Keratinocyte (primary cell): ENCODE measurements around the gene PCDHGC3. TPM values are rescaled to one million over a fixed set of nuclear protein-coding genes. Genes with fewer than 3 reads are reported as not detected.

Experiments
- DNase-seq: peaks from one replicate; pipeline ENCODE4 v3.0.0-alpha.2; 2011; ENCODE audit warnings: low read depth, missing footprints, low spot score
- FAIRE-seq: peaks from 2 replicates; lab custom pipeline; 2011; peaks lifted over from hg19 to GRCh38; lab: Jason Lieb, UNC
- H2AFZ ChIP-seq: 2 replicates; pipeline ENCODE4 v1.6.0; 2012; ENCODE audit warnings: low read length, control low read depth, inconsistent platforms; ENCODE audit not compliant: control insufficient read depth
- H3K27ac ChIP-seq: 2 replicates; pipeline ENCODE4 v1.5.1; 2011; ENCODE audit warnings: low read length; ENCODE audit not compliant: control insufficient read depth, insufficient read depth
- H3K27me3 ChIP-seq: 3 replicates; pipeline ENCODE4 v1.6.0; 2011; ENCODE audit warnings: low read length; ENCODE audit not compliant: control insufficient read depth, insufficient read depth; ENCODE audit errors: extremely low read depth
- H3K36me3 ChIP-seq, 2 experiments: 2 replicates in 1 of 2; 3 replicates in 1 of 2; pipeline ENCODE4 v1.5.1; 2011; ENCODE audit warnings: low read length in 2 of 2, mild to moderate bottlenecking in 1 of 2; ENCODE audit not compliant: control insufficient read depth in 2 of 2, insufficient read depth in 2 of 2; ENCODE audit errors: extremely low read depth in 1 of 2
- H3K4me1 ChIP-seq: 3 replicates; pipeline ENCODE4 v1.5.1; 2011; ENCODE audit warnings: low read length; ENCODE audit not compliant: control insufficient read depth, insufficient read depth; ENCODE audit errors: extremely low read depth
- H3K4me2 ChIP-seq: 3 replicates; pipeline ENCODE4 v1.6.0; 2011; ENCODE audit warnings: low read depth, low read length; ENCODE audit not compliant: control insufficient read depth, insufficient read depth; ENCODE audit errors: extremely low read depth
- H3K4me3 ChIP-seq, 3 experiments: fragments of 200-600 bp in 1 of 3; sonication (generic) in 1 of 3; 2 replicates in 2 of 3; 3 replicates in 1 of 3; pipeline ENCODE4 v1.5.1; 2011 to 2016; ENCODE audit warnings: low read length in 3 of 3, mild to moderate bottlenecking in 3 of 3, control low read depth in 2 of 3, inconsistent platforms in 1 of 3, low read depth in 1 of 3, mixed read lengths in 1 of 3, mixed run types in 1 of 3, moderate library complexity in 1 of 3; ENCODE audit not compliant: control insufficient read depth in 2 of 3, insufficient read depth in 2 of 3; ENCODE audit errors: extremely low read depth in 1 of 3
- H3K79me2 ChIP-seq: 2 replicates; pipeline ENCODE4 v1.6.0; 2012; ENCODE audit warnings: low read length; ENCODE audit not compliant: control insufficient read depth, insufficient read depth
- H3K9ac ChIP-seq: 3 replicates; pipeline ENCODE4 v1.6.0; 2011; ENCODE audit warnings: low read length; ENCODE audit not compliant: control insufficient read depth, insufficient read depth; ENCODE audit errors: extremely low read depth
- H3K9me1 ChIP-seq: 3 replicates; pipeline ENCODE4 v1.6.0; 2011; ENCODE audit warnings: low read length; ENCODE audit not compliant: control insufficient read depth, insufficient read depth; ENCODE audit errors: extremely low read depth
- H3K9me3 ChIP-seq: 2 replicates; pipeline ENCODE4 v1.5.1; 2012; ENCODE audit warnings: low read depth, low read length; ENCODE audit not compliant: control insufficient read depth
- H4K20me1 ChIP-seq: 3 replicates; pipeline ENCODE4 v1.6.0; 2011; ENCODE audit warnings: low read length; ENCODE audit not compliant: control insufficient read depth, insufficient read depth; ENCODE audit errors: extremely low read depth
- CTCF ChIP-seq, 3 experiments: IDR thresholded peaks in 1 of 3; conservative IDR thresholded peaks in 1 of 3; optimal IDR thresholded peaks in 1 of 3; 2 replicates in 2 of 3; 3 replicates in 1 of 3; pipeline versions ENCODE3 to v1.5.1; 2011; ENCODE audit warnings: low read length in 3 of 3, mild to moderate bottlenecking in 3 of 3, moderate library complexity in 2 of 3, control low read depth in 1 of 3, inconsistent platforms in 1 of 3; ENCODE audit not compliant: insufficient read depth in 2 of 3; ENCODE audit errors: extremely low read depth in 1 of 3
- EZH2 ChIP-seq: IDR thresholded peaks from one replicate; pipeline ENCODE4 v1.6.1; 2012; ENCODE audit warnings: inconsistent platforms, mild to moderate bottlenecking, low read length, moderate library complexity
- dilution Hi-C: fragments of 300-500 bp; cut with MboI; formaldehyde crosslinking; loops from one replicate; pipeline ENCODE4 v1.7.0; 2020; ENCODE audit warnings: low sequenced_read_pairs; ENCODE audit not compliant: extremely low pct_ligation_motif_present
- polyA plus RNA-seq, 5 experiments: library from polyadenylated mRNA; depleted of rRNA in 3 of 5; stranded (reverse) in 3 of 5; stranded (forward) in 1 of 5; unstranded in 1 of 5; fragments of >200 nt; gene quantifications; 1 replicate in 1 of 5; 2 replicates in 3 of 5; 3 replicates in 1 of 5; pipeline versions ENCODE4 v1.2.1 to v1.2.3, GENCODE V29; 2011 to 2012; ENCODE audit warnings: missing spikeins in 2 of 5, low read depth in 1 of 5, low replicate concordance in 1 of 5

The PCDHGC3 gene
- polyA plus RNA-seq, 1 donor (not counting 4 experiments of a cell fraction or from before 2014, with no cell fraction given) = 15.2 TPM

GRCh38 chr5:141511771-141512325 is 36.1 kb downstream of the PCDHGC3 start:
- Histone ChIP-seq H3K36me3 (peaks cover 11 to 17% of the 10 kb centered on the region in 2 experiments), H3K4me3 (no peak overlapping the region), H3K27me3 (no peaks in the 10 kb centered on the region), H3K9me3 (no peaks in the 10 kb centered on the region), H3K9ac (no peak overlapping the region), H3K27ac (no peak overlapping the region), H2AFZ (no peak overlapping the region), H4K20me1 (no peaks in the 10 kb centered on the region), H3K9me1 (no peaks in the 10 kb centered on the region), H3K4me2 (peak overlapping the region; percentile 63), H3K79me2 (no peaks in the 10 kb centered on the region), H3K4me1 (peaks cover 39% of the 10 kb centered on the region)
- dilution Hi-C loops = no loop called here
- DNase-seq = no peak
- TF ChIP-seq EZH2 = no peak
- TF ChIP-seq CTCF (optimal IDR thresholded peaks at IDR 0.05 in 1 of 3, IDR thresholded peaks at IDR 0.05 in 1 of 3, conservative IDR thresholded peaks at IDR 0.05 in 1 of 3; ENCODE audit: extremely low read depth in 1 of 3, insufficient read depth in 2 of 3, low read length in 3 of 3) = no peak
- FAIRE-seq = no peak

- FAIRE-seq (peak; percentile 46), DNase-seq (no peak)
- no peaks in the 10 kb centered on the region for H3K9me1 ChIP-seq
- no peaks in the 10 kb centered on the region for H3K27me3 ChIP-seq
- peak overlapping the region; percentile 89 for H3K27ac ChIP-seq
- TF ChIP-seq CTCF (optimal IDR thresholded peaks at IDR 0.05 in 1 of 3, IDR thresholded peaks at IDR 0.05 in 1 of 3, conservative IDR thresholded peaks at IDR 0.05 in 1 of 3; ENCODE audit: extremely low read depth in 1 of 3, insufficient read depth in 2 of 3, low read length in 3 of 3) (peak; percentile 80 to 91 (median 89)), EZH2 (no peak)
- no peaks in the 10 kb centered on the region for H3K9me3 ChIP-seq
- H3K4me2 ChIP-seq = peak overlapping the region; percentile 63
- peak overlapping the region; percentile 56 for H3K9ac ChIP-seq
- peaks cover 11 to 22% of the 10 kb centered on the region in 2 experiments for H3K36me3 ChIP-seq
- H3K4me1 ChIP-seq = peaks cover 39% of the 10 kb centered on the region
- dilution Hi-C loops = no loop called here
- H4K20me1 ChIP-seq = no peaks in the 10 kb centered on the region
- peak overlapping the region in 1 of 3 experiments; percentile 61 for H3K4me3 ChIP-seq
- no peaks in the 10 kb centered on the region for H3K79me2 ChIP-seq
- H2AFZ ChIP-seq = no peak overlapping the region
Observed at GRCh38 chr5:141512390-141512910, 36.7 kb downstream of the PCDHGC3 start.
